DND-41 (cell line): Measurements from ENCODE around the gene GRPEL1.

Source experiments
- ATAC-seq: fragments of 200-7000 bp; cut with Tn5 transposase; 3 replicates; pipeline ENCODE4 v1.9.1; 2021; ENCODE audit warnings: low read depth; ENCODE audit not compliant: insufficient read depth
- DNase-seq: peaks from one replicate; pipeline ENCODE4 v3.0.0-alpha.2; 2020
- H2AFZ ChIP-seq: 2 replicates; pipeline ENCODE4 v1.6.0; 2012; ENCODE audit warnings: low read depth, low read length
- H3K27ac ChIP-seq: 2 replicates; pipeline ENCODE4 v1.5.1; 2012; ENCODE audit warnings: low read length, inconsistent platforms
- H3K27me3 ChIP-seq: fragments of 200-600 bp; sonication (generic); 2 replicates; pipeline ENCODE4 v1.6.0; 2012; ENCODE audit warnings: low read length, mild to moderate bottlenecking, inconsistent platforms; ENCODE audit not compliant: insufficient read depth, poor library complexity
- H3K36me3 ChIP-seq: 2 replicates; pipeline ENCODE4 v1.5.1; 2012; ENCODE audit warnings: low read length, inconsistent platforms; ENCODE audit not compliant: insufficient read depth
- H3K4me1 ChIP-seq: 2 replicates; pipeline ENCODE4 v1.5.1; 2012; ENCODE audit warnings: mild to moderate bottlenecking, low read length; ENCODE audit not compliant: insufficient read depth
- H3K4me2 ChIP-seq: 2 replicates; pipeline ENCODE4 v1.6.0; 2012; ENCODE audit warnings: mild to moderate bottlenecking, moderate library complexity, low read length, inconsistent platforms; ENCODE audit not compliant: insufficient read depth
- H3K4me3 ChIP-seq, 2 experiments: fragments of 200-600 bp in 1 of 2; shearing (Covaris generic) in 1 of 2; 2 replicates each; pipeline ENCODE4 v1.5.1; 2012 to 2016; ENCODE audit warnings: inconsistent platforms in 2 of 2, low read length in 2 of 2, mild to moderate bottlenecking in 2 of 2, low read depth in 1 of 2, moderate library complexity in 1 of 2
- H3K79me2 ChIP-seq: 2 replicates; pipeline ENCODE4 v1.6.0; 2012; ENCODE audit warnings: low read length, inconsistent platforms; ENCODE audit not compliant: insufficient read depth
- H3K9ac ChIP-seq: 2 replicates; pipeline ENCODE4 v1.6.0; 2012; ENCODE audit warnings: low read depth, mild to moderate bottlenecking, inconsistent platforms, low read length, moderate library complexity
- H3K9me3 ChIP-seq: 2 replicates; pipeline ENCODE4 v1.5.1; 2012; ENCODE audit warnings: low read length, moderate library complexity, mild to moderate bottlenecking, inconsistent platforms; ENCODE audit not compliant: insufficient read depth, severe bottlenecking
- H4K20me1 ChIP-seq: 2 replicates; pipeline ENCODE4 v1.6.0; 2012; ENCODE audit warnings: low read length; ENCODE audit not compliant: insufficient read depth
- CTCF ChIP-seq: IDR thresholded peaks from 2 replicates; pipeline ENCODE4 v1.5.1; 2012; ENCODE audit warnings: borderline replicate concordance, low read length, moderate library complexity, mild to moderate bottlenecking; ENCODE audit not compliant: poor library complexity, severe bottlenecking; ENCODE audit errors: extremely low read depth
- EZH2 ChIP-seq: IDR thresholded peaks from 3 replicates; pipeline ENCODE4 v1.6.1; 2012; ENCODE audit warnings: borderline replicate concordance, low read depth, mild to moderate bottlenecking, moderate library complexity, low read length, inconsistent platforms; ENCODE audit not compliant: severe bottlenecking

GRPEL1 gene

GRCh38 chr4:7108660-7109059, 40.8 kb upstream of the GRPEL1 start:
- ATAC-seq (no peak), DNase-seq (no peak)
- Histone ChIP-seq H3K79me2 (no peaks in the 10 kb centered on the region), H3K36me3 (no peaks in the 10 kb centered on the region), H3K4me2 (no peak overlapping the region), H3K27me3 (no peaks in the 10 kb centered on the region), H3K4me3 (no peak overlapping the region), H3K9ac (no peak overlapping the region), H4K20me1 (peaks cover 4% of the 10 kb centered on the region), H2AFZ (no peak overlapping the region), H3K4me1 (no peaks in the 10 kb centered on the region), H3K9me3 (no peaks in the 10 kb centered on the region), H3K27ac (no peak overlapping the region)
- TF ChIP-seq EZH2, result no peak
- no peak for TF ChIP-seq CTCF

- H3K79me2 ChIP-seq, result no peaks in the 10 kb centered on the region
- peaks cover 4% of the 10 kb centered on the region for H4K20me1 ChIP-seq
- H3K36me3 ChIP-seq, result no peaks in the 10 kb centered on the region
- ATAC-seq, result no peak
- no peak overlapping the region for H3K9ac ChIP-seq
- no peak overlapping the region for H3K4me3 ChIP-seq
- H2AFZ ChIP-seq, result no peak overlapping the region
- no peak overlapping the region for H3K4me2 ChIP-seq
- H3K9me3 ChIP-seq, result no peaks in the 10 kb centered on the region
- TF ChIP-seq CTCF, result no peak
- no peaks in the 10 kb centered on the region for H3K4me1 ChIP-seq
- no peak for DNase-seq
- H3K27ac ChIP-seq, result no peak overlapping the region
- H3K27me3 ChIP-seq, result no peaks in the 10 kb centered on the region
Measured at GRCh38 chr4:7108046-7108625, 40.3 kb upstream of the GRPEL1 start.

- Histone ChIP-seq H2AFZ (no peak overlapping the region), H3K36me3 (no peaks in the 10 kb centered on the region), H4K20me1 (peaks cover 4% of the 10 kb centered on the region), H3K4me3 (no peak overlapping the region), H3K9me3 (no peaks in the 10 kb centered on the region), H3K4me2 (no peak overlapping the region), H3K27ac (no peak overlapping the region), H3K4me1 (no peaks in the 10 kb centered on the region), H3K27me3 (no peaks in the 10 kb centered on the region), H3K9ac (no peak overlapping the region), H3K79me2 (no peaks in the 10 kb centered on the region)
- DNase-seq (no peak), ATAC-seq (no peak)
- TF ChIP-seq CTCF (no peak), EZH2 (no peak)
Measured at GRCh38 chr4:7107166-7107905, 39.5 kb upstream of the GRPEL1 start.
